ENCODE results near the gene FYCO1. TPM values are rescaled to one million over a fixed set of nuclear protein-coding genes. Genes with fewer than 3 reads are reported as not detected.

The FYCO1 gene
- total and polyA plus RNA-seq, 2 of the 8 experiments (the other 6 are each of a cell fraction or from before 2014, with no cell fraction given): 4.8 to 10.8 TPM

- WGBS, 2 experiments (ENCODE audit: extremely low coverage in 1 of 2, insufficient coverage in 1 of 2, insufficient read length in 1 of 2, insufficient replicate concordance in 2 of 2, low coverage in 1 of 2, low lambda C conversion rate in 2 of 2, missing lambda C conversion rate in 1 of 2): 77% methylated on average over 5 of the region's 5 CpGs; no CpG with 5 or more reads in 1 of the 2 experiments
- Histone ChIP-seq H2BK20ac (ENCODE audit: low read length) (no peak overlapping the region), H3K4ac (replicated peaks; ENCODE audit: insufficient read length, low read depth, low read length) (no peak overlapping the region), H2BK120ac (replicated peaks; ENCODE audit: low read depth, low read length) (no peak overlapping the region), H4K5ac (ENCODE audit: insufficient read length, low read depth, low read length) (no peak overlapping the region), H3K4me2 (ENCODE audit: insufficient read depth in 1 of 2, low read depth in 2 of 2, low read length in 2 of 2) (no peak overlapping the region), H3K4me1 (replicated peaks in 1 of 4; ENCODE audit: control insufficient read depth in 3 of 4, insufficient read depth in 4 of 4, low read length in 3 of 4) (peaks cover 0 to 2% (median under 1%) of the 10 kb centered on the region in 4 experiments; a peak in 2 of 7 replicates), H4K91ac (replicated peaks; ENCODE audit: insufficient read length, low read length) (no peak overlapping the region), H3K14ac (ENCODE audit: insufficient read length) (no peak overlapping the region), H3K27ac (ENCODE audit: low read depth, low read length) (no peak overlapping the region), H3K79me1 (ENCODE audit: low read depth, low read length) (no peaks in the 10 kb centered on the region), H3K23ac (ENCODE audit: insufficient read length) (no peak overlapping the region), H3K9ac (replicated peaks in 1 of 4; ENCODE audit: extremely low read depth in 1 of 4, low read depth in 3 of 4, low read length in 3 of 4) (no peak overlapping the region; a peak in 1 of 7 replicates), H3K79me2 (ENCODE audit: control insufficient read depth in 1 of 2, insufficient read depth in 2 of 2, low read length in 2 of 2) (no peaks in the 10 kb centered on the region), H4K20me1 (replicated peaks in 1 of 2; ENCODE audit: control insufficient read depth in 1 of 2, insufficient read depth in 2 of 2, low read length in 2 of 2) (peaks cover 1 to 2% of the 10 kb centered on the region in 2 experiments), H2BK5ac (ENCODE audit: low read depth, low read length) (no peak overlapping the region), H2BK12ac (ENCODE audit: low read depth, low read length) (no peak overlapping the region; the same call in 1 of the 2 replicates), H2AFZ (ENCODE audit: low read length) (no peak overlapping the region), H3K23me2 (ENCODE audit: low read depth, low read length) (no peaks in the 10 kb centered on the region), H3K27me3 (replicated peaks in 1 of 4; ENCODE audit: control insufficient read depth in 3 of 4, extremely low read depth in 1 of 4, insufficient read depth in 3 of 4, low read length in 3 of 4) (no peaks in the 10 kb centered on the region), H2AK5ac (ENCODE audit: low read depth, low read length) (no peak overlapping the region), H3K4me3 (ENCODE audit: extremely low read depth in 1 of 4, insufficient read depth in 2 of 4, low read depth in 3 of 4, low read length in 4 of 4) (no peak overlapping the region), H4K8ac (ENCODE audit: extremely low read depth, insufficient read depth, low read length) (no peak overlapping the region), H2BK15ac (ENCODE audit: low read length) (no peak overlapping the region), H3K18ac (ENCODE audit: extremely low read depth, low read length) (no peak overlapping the region), H3K56ac (replicated peaks; ENCODE audit: insufficient read length, low read depth, low read length) (no peak overlapping the region), H3K36me3 (ENCODE audit: control insufficient read depth in 2 of 4, insufficient read depth in 4 of 4, low read length in 3 of 4) (peaks cover 0 to 12% (median 4%) of the 10 kb centered on the region in 4 experiments; a peak in 4 of 8 replicates), H3K9me3 (ENCODE audit: insufficient read depth in 2 of 2, low read depth in 1 of 2, low read length in 1 of 2) (no peaks in the 10 kb centered on the region)
- no peak for TF ChIP-seq CHD2 (IDR thresholded peaks at IDR 0.05; ENCODE audit: low read length)
- no peak for TF ChIP-seq TAF7 (optimal IDR thresholded peaks at IDR 0.05; ENCODE audit: borderline replicate concordance, low read depth, low read length)
- no peak for TF ChIP-seq BACH1 (IDR thresholded peaks at IDR 0.05; ENCODE audit: low read length)
- no peak for TF ChIP-seq HDAC6 (IDR thresholded peaks at IDR 0.05; ENCODE audit: low read depth, low read length)
- TF ChIP-seq RAD21 (IDR thresholded peaks at IDR 0.05 in 1 of 2, conservative IDR thresholded peaks at IDR 0.05 in 1 of 2; ENCODE audit: low read depth in 2 of 2, low read length in 2 of 2): no peak
- no peak for TF ChIP-seq EGR1 (IDR thresholded peaks at IDR 0.05; ENCODE audit: borderline replicate concordance, low read depth, low read length)
- no peak for FAIRE-seq
- CTCF ChIA-PET (ENCODE audit: partially characterized antibody): interaction anchor here (0.8 to 7.8 kb wide), 25 partner anchors 9 to 488 kb away, joined by 3 to 54 read pairs (median 4); partner anchors contain the start of gene CCR1
- no peak for DNase-seq (ENCODE audit: low read depth in 1 of 2, low spot score in 2 of 2)
- POLR2A ChIA-PET (ENCODE audit: partially characterized antibody): interaction anchor here (1.3 kb wide), 1 partner anchor 82 kb away, joined by 3 read pairs; no protein-coding TSS in a partner anchor
Observed at GRCh38 chr3:45939341-45939771, 56.3 kb downstream of the FYCO1 start.
